Naive thymus-derived CD4-positive, alpha-beta T cell (primary cell): ENCODE measurements around the gene UMAD1. TPM values are rescaled to one million over a fixed set of nuclear protein-coding genes. Genes with fewer than 3 reads are reported as not detected.
A peak's percentile ranks its signal among the peaks of the same experiment; 100 is the strongest.

Experiments
- ATAC-seq: fragments of 150-1000 bp; cut with Tn5 transposase; 2 replicates; pipeline ENCODE4 v1.10.0; 2021; ENCODE audit warnings: mild to moderate bottlenecking, moderate library complexity
- CTCF ChIA-PET: fragments of 350-600 bp; sonication (Branson Sonifier 250); formaldehyde crosslinking; loops from one replicate; lab custom pipeline; 2021; ENCODE audit warnings: antibody characterized with exemption; lab: Charles Lee
- POLR2A ChIA-PET: fragments of 350-600 bp; sonication (Branson Sonifier 250); formaldehyde crosslinking; loops from one replicate; lab custom pipeline; 2021; ENCODE audit warnings: antibody characterized with exemption, inconsistent platforms; lab: Charles Lee
- DNase-seq, 9 donors: peaks; one replicate each; pipeline versions ENCODE4 v3.0.0 to v3.0.0-alpha.2; 2020 to 2022; ENCODE audit warnings: mixed read lengths in 1 of 9
- H3K27ac ChIP-seq: one replicate; pipeline ENCODE4 v1.7.0; 2013; ENCODE audit warnings: mild to moderate bottlenecking, low read depth, low read length, moderate library complexity
- H3K27me3 ChIP-seq, 2 donors: one replicate each; pipeline ENCODE4 v1.7.0; 2013; ENCODE audit warnings: low read length in 2 of 2, mild to moderate bottlenecking in 2 of 2, moderate library complexity in 2 of 2; ENCODE audit not compliant: control insufficient read depth in 2 of 2, insufficient read depth in 2 of 2
- H3K36me3 ChIP-seq, 3 experiments: 1 replicate in 2 of 3; 2 replicates in 1 of 3; pipeline ENCODE4 v1.7.0; 2013; ENCODE audit warnings: low read length in 3 of 3, mild to moderate bottlenecking in 3 of 3, moderate library complexity in 1 of 3; ENCODE audit not compliant: insufficient read depth in 3 of 3, control insufficient read depth in 2 of 3
- H3K4me1 ChIP-seq, 2 donors: one replicate each; pipeline ENCODE4 v1.7.0; 2013; ENCODE audit warnings: low read length in 2 of 2, mild to moderate bottlenecking in 2 of 2, moderate library complexity in 1 of 2; ENCODE audit not compliant: control insufficient read depth in 2 of 2, insufficient read depth in 2 of 2
- H3K4me3 ChIP-seq: 2 replicates; pipeline ENCODE4 v1.7.0; 2013; ENCODE audit warnings: mild to moderate bottlenecking, low read length
- H3K9me3 ChIP-seq, 3 experiments: 1 replicate in 2 of 3; 2 replicates in 1 of 3; pipeline ENCODE4 v1.7.0; 2013; ENCODE audit warnings: low read length in 3 of 3; ENCODE audit not compliant: control insufficient read depth in 2 of 3
- H3K27ac Mint-ChIP-seq, 9 donors: one replicate each; pipeline ENCODE4 v1.8.0; 2020 to 2022; ENCODE audit warnings: mixed read lengths in 9 of 9, mild to moderate bottlenecking in 8 of 9, moderate library complexity in 5 of 9, inconsistent platforms in 2 of 9
- H3K27me3 Mint-ChIP-seq, 5 donors: one replicate each; pipeline ENCODE4 v1.8.0; 2021 to 2022; ENCODE audit warnings: mixed read lengths in 5 of 5, mild to moderate bottlenecking in 1 of 5
- H3K36me3 Mint-ChIP-seq, 5 donors: one replicate each; pipeline ENCODE4 v1.8.0; 2020 to 2022; ENCODE audit warnings: mixed read lengths in 5 of 5, mild to moderate bottlenecking in 3 of 5, inconsistent platforms in 1 of 5
- H3K4me1 Mint-ChIP-seq, 7 donors: one replicate each; pipeline ENCODE4 v1.8.0; 2020 to 2022; ENCODE audit warnings: mixed read lengths in 7 of 7, mild to moderate bottlenecking in 3 of 7, inconsistent platforms in 1 of 7
- H3K4me3 Mint-ChIP-seq, 10 donors: one replicate each; pipeline ENCODE4 v1.8.0; 2020 to 2022; ENCODE audit warnings: mild to moderate bottlenecking in 10 of 10, mixed read lengths in 10 of 10, moderate library complexity in 6 of 10, inconsistent platforms in 2 of 10
- H3K9me3 Mint-ChIP-seq, 11 donors: one replicate each; pipeline ENCODE4 v1.8.0; 2020 to 2022; ENCODE audit warnings: mixed read lengths in 11 of 11, mild to moderate bottlenecking in 4 of 11, inconsistent platforms in 1 of 11, moderate library complexity in 1 of 11
- intact Hi-C, 2 donors: fragments of 100-400 bp; cut with micrococcal nuclease; formaldehyde crosslinking; loops; one replicate each; pipeline ENCODE4 v1.15.1; 2023
- polyA plus RNA-seq, 2 donors: library from polyadenylated mRNA; unstranded; fragments of 300-500 nt; fragmentation: Illumina TruSeq; gene quantifications; one replicate each; pipeline ENCODE4 v1.2.3, GENCODE V29; 2021
- total RNA-seq, 6 experiments: library from RNA in 5 of 6; stranded (reverse) in 5 of 6; gene quantifications; 1 replicate in 5 of 6; 2 replicates in 1 of 6; pipeline ENCODE4 v1.2.3 and lab custom pipeline; 2021 to 2026

The UMAD1 gene
- total and polyA plus RNA-seq, 7 experiments from 2014 or later = 11.4 to 28.6 (median 25.2) TPM

- peaks cover 0 to 28% (median 10%) of the 10 kb centered on the region in 5 donors for H3K36me3 Mint-ChIP-seq
- ATAC-seq (no peak), DNase-seq (no peak)
- intact Hi-C loops = no loop called here
- no peak overlapping the region for H3K27ac ChIP-seq
- no peaks in the 10 kb centered on the region for H3K27me3 ChIP-seq
- H3K9me3 Mint-ChIP-seq = peaks cover 0 to 3% (median 0%) of the 10 kb centered on the region in 11 donors
- no peak overlapping the region for H3K27ac Mint-ChIP-seq
- H3K4me1 Mint-ChIP-seq = peaks cover 9 to 31% (median 18%) of the 10 kb centered on the region in 7 donors
- no peaks in the 10 kb centered on the region for H3K4me1 ChIP-seq
- CTCF ChIA-PET = interaction anchor here (0.7 kb wide), 1 partner anchor 247 kb away, joined by 3 read pairs; no protein-coding TSS in a partner anchor
- peak overlapping the region in 2 of 10 donors; percentile 27 to 45 for H3K4me3 Mint-ChIP-seq
- H3K4me3 ChIP-seq = no peak overlapping the region
- H3K9me3 ChIP-seq = no peaks in the 10 kb centered on the region
- POLR2A ChIA-PET = interaction anchor here (0.7 kb wide), 1 partner anchor 41 kb away, joined by 4 read pairs; no protein-coding TSS in a partner anchor
- H3K36me3 ChIP-seq = no peaks in the 10 kb centered on the region
- H3K27me3 Mint-ChIP-seq = no peaks in the 10 kb centered on the region
Observed at GRCh38 chr7:7783001-7783400, 142.4 kb downstream of the UMAD1 start.

DNA sequence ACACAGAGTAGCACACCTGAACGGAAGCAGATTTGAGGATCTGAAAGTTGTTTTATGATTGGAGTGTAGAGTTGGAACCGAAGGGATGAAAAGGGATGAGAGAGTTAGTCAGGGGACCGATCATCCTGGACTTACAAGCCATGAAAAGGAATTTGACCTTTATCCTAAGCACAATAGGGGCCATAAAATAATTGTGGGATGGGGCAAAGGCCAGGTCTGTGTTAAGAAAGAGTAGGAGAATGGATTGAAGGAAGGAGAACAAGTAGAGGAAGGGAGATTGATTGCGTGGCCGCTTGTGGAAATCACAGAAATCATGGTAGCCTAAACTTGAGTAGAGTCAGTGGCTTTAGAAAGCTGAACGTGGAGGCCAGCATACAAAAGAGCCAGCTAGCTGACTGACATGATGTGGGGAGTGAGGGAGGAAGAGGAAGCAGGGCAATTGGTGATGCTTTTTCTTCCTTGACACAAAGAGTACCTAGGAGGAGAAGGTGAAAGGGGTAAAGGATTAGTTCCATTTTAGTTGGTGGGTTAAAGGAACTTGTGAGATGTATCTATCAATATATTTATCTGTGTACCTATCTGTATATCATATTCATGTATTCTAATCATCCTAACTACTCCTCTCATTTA, 144.9 kb downstream of the UMAD1 start:
- H3K4me1 Mint-ChIP-seq = peaks cover under 1 to 20% (median 8%) of the 10 kb centered on the region in 7 donors
- ATAC-seq (no peak), DNase-seq (no peak)
- H3K36me3 ChIP-seq = no peaks in the 10 kb centered on the region
- H3K27me3 Mint-ChIP-seq = no peaks in the 10 kb centered on the region
- no peak overlapping the region for H3K4me3 ChIP-seq
- no peaks in the 10 kb centered on the region for H3K27me3 ChIP-seq
- no peak overlapping the region for H3K27ac Mint-ChIP-seq
- ChIA-PET CTCF (no interaction called here), POLR2A (no interaction called here)
- no peak overlapping the region for H3K27ac ChIP-seq
- no peaks in the 10 kb centered on the region for H3K4me1 ChIP-seq
- peaks cover 0 to 3% (median 0%) of the 10 kb centered on the region in 11 donors for H3K9me3 Mint-ChIP-seq
- no peaks in the 10 kb centered on the region for H3K9me3 ChIP-seq
- peaks cover 0 to 33% (median 7%) of the 10 kb centered on the region in 5 donors for H3K36me3 Mint-ChIP-seq
- no peak overlapping the region for H3K4me3 Mint-ChIP-seq
- intact Hi-C loops = no loop called here

GRCh38 chr7:7786595-7786994, 146.0 kb downstream of the UMAD1 start:
- Histone ChIP-seq H3K36me3 (no peaks in the 10 kb centered on the region), H3K4me1 (no peaks in the 10 kb centered on the region), H3K27ac (no peak overlapping the region), H3K4me3 (no peak overlapping the region), H3K27me3 (no peaks in the 10 kb centered on the region), H3K9me3 (no peaks in the 10 kb centered on the region)
- peak overlapping the region in 1 of 9 donors; percentile 22 for H3K27ac Mint-ChIP-seq
- no peak for ATAC-seq
- peaks cover 0 to 43% (median 12%) of the 10 kb centered on the region in 5 donors for H3K36me3 Mint-ChIP-seq
- H3K4me3 Mint-ChIP-seq = no peak overlapping the region
- H3K4me1 Mint-ChIP-seq = peaks cover 0 to 18% (median 7%) of the 10 kb centered on the region in 7 donors
- intact Hi-C loops = no loop called here
- H3K9me3 Mint-ChIP-seq = peaks cover 0 to 3% (median 0%) of the 10 kb centered on the region in 11 donors
- CTCF ChIA-PET = no interaction called here
- no peak for DNase-seq
- POLR2A ChIA-PET = no interaction called here
- H3K27me3 Mint-ChIP-seq = no peaks in the 10 kb centered on the region

- Histone ChIP-seq H3K4me1 (no peaks in the 10 kb centered on the region), H3K9me3 (no peaks in the 10 kb centered on the region), H3K27me3 (no peaks in the 10 kb centered on the region), H3K27ac (no peak overlapping the region), H3K4me3 (no peak overlapping the region), H3K36me3 (no peaks in the 10 kb centered on the region)
- Mint-ChIP-seq H3K9me3 (peaks cover 0 to 5% (median 0%) of the 10 kb centered on the region in 11 donors), H3K36me3 (peaks cover 4 to 56% (median 34%) of the 10 kb centered on the region in 5 donors), H3K27ac (no peak overlapping the region), H3K4me3 (no peak overlapping the region), H3K4me1 (peaks cover 0 to 7% (median 0%) of the 10 kb centered on the region in 7 donors), H3K27me3 (no peaks in the 10 kb centered on the region)
- intact Hi-C loops = no loop called here
- DNase-seq (no peak), ATAC-seq (no peak)
- ChIA-PET POLR2A (no interaction called here), CTCF (no interaction called here)
Observed at GRCh38 chr7:7789551-7789988, 149.0 kb downstream of the UMAD1 start.

DNA sequence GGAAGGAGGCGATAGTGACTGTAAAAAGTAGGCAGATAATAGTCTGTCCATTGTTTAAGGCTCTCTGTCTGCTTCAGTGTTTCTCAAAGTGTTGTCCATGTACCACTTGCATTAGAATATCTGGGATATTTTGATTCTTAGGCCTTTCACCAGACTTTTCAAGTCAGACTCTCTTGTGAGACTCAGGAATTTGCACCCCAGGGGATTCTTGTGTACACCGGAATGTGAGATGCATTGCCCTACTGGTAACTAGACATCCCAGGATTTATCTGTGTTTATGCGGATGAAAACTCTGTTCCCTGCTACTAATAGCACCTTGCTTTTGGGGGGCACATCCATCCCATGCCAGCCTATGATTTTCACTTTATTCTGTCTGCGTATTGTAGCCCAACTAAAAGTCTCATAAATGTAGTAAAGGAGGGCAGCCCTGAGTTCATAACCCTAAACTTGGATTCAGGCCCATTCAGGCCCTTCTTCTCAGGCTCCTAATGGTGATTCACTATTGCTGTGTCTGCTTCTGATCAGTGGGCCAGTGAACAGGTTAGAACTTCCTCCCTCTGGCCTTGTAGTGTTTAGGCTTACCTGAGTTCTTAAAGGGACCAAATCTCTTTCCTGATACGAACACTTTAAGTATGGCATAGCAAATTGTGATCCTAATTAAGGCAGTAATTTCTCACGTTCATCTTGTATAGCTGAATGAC, 149.6 kb downstream of the UMAD1 start:
- Histone ChIP-seq H3K27me3 (no peaks in the 10 kb centered on the region), H3K9me3 (no peaks in the 10 kb centered on the region), H3K4me3 (no peak overlapping the region), H3K4me1 (no peaks in the 10 kb centered on the region), H3K36me3 (no peaks in the 10 kb centered on the region), H3K27ac (no peak overlapping the region)
- peaks cover 0 to 5% (median 0%) of the 10 kb centered on the region in 11 donors for H3K9me3 Mint-ChIP-seq
- no peak for ATAC-seq
- ChIA-PET POLR2A (no interaction called here), CTCF (no interaction called here)
- peaks cover 0 to 7% (median 0%) of the 10 kb centered on the region in 7 donors for H3K4me1 Mint-ChIP-seq
- peak overlapping the region in 1 of 9 donors; percentile 8 for H3K27ac Mint-ChIP-seq
- no peak for DNase-seq
- intact Hi-C loops = no loop called here
- peaks cover 5 to 59% (median 38%) of the 10 kb centered on the region in 5 donors for H3K36me3 Mint-ChIP-seq
- no peak overlapping the region for H3K4me3 Mint-ChIP-seq
- H3K27me3 Mint-ChIP-seq = no peaks in the 10 kb centered on the region

DNA sequence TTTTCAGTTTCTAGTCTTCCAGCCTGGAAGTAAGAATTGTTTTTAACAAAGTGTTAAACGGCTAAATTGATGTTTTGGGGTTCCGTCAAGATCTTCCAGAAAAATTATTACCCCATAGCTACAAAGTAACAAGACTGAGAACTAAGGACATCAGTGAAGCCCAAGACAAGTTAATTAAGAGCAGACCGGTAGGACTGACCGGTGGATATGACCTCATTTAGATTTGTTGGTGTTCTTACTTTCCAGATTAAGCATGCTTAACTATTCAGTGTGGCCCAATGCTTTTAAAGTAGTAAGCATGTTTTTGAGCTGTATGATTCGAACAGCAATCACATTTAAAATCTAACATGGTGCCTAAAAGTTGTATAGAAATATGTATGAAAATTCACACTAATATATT, 151.0 kb downstream of the UMAD1 start:
- H3K36me3 ChIP-seq = peaks cover 0 to 3% (median 0%) of the 10 kb centered on the region in 3 experiments
- no peak overlapping the region for H3K27ac ChIP-seq
- ChIA-PET POLR2A (no interaction called here), CTCF (no interaction called here)
- Mint-ChIP-seq H3K4me3 (no peak overlapping the region), H3K9me3 (peaks cover 0 to 7% (median 2%) of the 10 kb centered on the region in 11 donors), H3K27me3 (no peaks in the 10 kb centered on the region), H3K27ac (no peak overlapping the region), H3K36me3 (peaks cover 15 to 63% (median 47%) of the 10 kb centered on the region in 5 donors), H3K4me1 (peaks cover 0 to 7% (median 0%) of the 10 kb centered on the region in 7 donors)
- H3K4me3 ChIP-seq = no peak overlapping the region
- DNase-seq (no peak), ATAC-seq (no peak)
- H3K9me3 ChIP-seq = no peaks in the 10 kb centered on the region
- H3K27me3 ChIP-seq = no peaks in the 10 kb centered on the region
- no peaks in the 10 kb centered on the region for H3K4me1 ChIP-seq
- intact Hi-C loops = no loop called here
